NK-92 treated with Interleukin-12 subunit alpha and Interleukin-12 subunit beta, amount 100 ng/mL, for 24 hours (cell line): ENCODE data around the gene MESD.
A peak's percentile ranks its signal among the peaks of the same experiment; 100 is the strongest.

Source experiments
- DNase-seq: peaks from one replicate; lab custom pipeline; 2025; lab: John Stamatoyannopoulos, UW

The MESD gene

DNA sequence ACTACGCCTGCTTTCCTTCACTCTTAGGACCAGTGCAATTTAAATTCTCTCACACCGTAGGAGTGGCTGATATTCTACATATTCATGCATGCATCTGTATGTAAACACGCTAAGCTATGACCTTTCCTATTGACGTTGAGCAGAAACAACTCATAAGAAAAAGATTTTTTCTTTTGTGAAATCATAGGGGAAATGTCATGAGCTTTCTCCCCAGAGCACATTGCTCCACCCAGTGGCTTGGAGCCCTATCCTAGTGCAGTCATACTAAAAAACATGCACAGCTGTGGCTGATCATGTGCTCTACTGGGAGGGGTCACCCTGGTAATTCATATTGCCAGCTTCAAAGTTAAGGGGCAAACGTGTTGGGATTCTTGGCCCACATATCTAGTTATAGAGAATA, 1.8 kb upstream of the MESD start:
- DNase-seq: no peak

DNA sequence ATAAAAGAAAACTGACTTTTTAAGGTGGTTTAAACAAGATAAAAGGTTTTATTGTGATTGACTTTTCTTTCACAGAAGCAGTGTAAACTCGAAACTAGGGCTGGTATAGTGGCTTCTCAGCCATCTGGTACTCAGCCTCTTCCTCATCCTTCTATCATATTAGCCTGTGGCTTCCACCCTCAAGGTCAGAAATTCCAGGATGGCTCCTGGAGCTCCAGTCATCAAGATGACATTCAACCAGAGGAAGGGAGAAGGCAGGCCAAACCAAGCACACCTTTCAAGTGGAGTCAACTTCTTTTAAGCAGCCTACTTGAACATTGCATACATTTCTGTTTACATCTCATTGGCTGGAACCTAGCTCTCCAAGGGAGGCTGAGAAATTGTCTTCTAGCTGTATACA, 1.3 kb upstream of the MESD start:
- no peak for DNase-seq

DNA sequence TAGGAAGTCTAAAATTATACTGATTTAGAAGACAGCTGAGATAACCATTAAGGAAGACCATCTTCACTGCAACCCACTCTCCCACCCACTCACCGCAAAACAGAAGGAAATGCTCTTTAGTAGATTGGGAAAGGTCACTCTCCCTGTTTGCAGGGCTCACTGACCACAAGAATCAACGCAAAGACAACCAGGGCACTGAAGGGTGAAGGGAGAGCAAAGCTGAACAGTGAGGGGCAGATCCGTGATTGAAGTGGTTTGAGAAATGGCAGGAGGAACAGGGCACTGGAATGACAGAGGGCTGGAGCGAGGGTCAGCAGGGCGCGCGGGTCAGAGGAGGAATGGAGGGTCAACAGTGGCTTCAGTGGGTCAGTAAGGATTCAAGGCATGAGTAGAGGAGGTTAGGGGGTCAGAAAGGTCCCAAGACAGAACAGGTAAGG, 520 bp downstream of the MESD start:
- DNase-seq: no peak

- no peak for DNase-seq
These were observed 1.3 kb downstream of the MESD start for GRCh38 chr15:80988148-80988796.

GRCh38 chr15:80986487-80986886, 3.1 kb downstream of the MESD start:
- DNase-seq: no peak

GRCh38 chr15:80985981-80986380, 3.6 kb downstream of the MESD start:
- no peak for DNase-seq

GRCh38 chr15:80984856-80985255, 4.8 kb downstream of the MESD start:
- DNase-seq: no peak

DNA sequence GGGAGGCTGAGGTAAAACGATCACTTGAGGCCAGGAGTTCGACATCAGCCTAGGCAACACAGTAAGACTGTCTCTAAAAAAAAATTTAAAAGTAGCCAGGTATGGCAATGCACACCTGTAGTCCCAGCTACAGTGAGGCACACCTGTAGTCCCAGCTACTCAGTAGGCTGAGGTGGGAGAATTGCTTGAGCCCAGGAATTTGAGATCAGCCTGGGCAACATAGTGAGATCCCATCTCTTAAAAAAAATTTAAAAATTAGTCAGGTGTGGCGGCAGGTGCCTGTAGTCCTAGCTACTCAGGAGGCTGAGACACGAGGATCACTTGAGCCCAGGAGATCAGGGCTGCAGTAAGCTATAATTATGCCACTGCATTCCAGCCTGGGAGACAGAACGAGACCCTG, 6.8 kb downstream of the MESD start:
- no peak for DNase-seq

DNA sequence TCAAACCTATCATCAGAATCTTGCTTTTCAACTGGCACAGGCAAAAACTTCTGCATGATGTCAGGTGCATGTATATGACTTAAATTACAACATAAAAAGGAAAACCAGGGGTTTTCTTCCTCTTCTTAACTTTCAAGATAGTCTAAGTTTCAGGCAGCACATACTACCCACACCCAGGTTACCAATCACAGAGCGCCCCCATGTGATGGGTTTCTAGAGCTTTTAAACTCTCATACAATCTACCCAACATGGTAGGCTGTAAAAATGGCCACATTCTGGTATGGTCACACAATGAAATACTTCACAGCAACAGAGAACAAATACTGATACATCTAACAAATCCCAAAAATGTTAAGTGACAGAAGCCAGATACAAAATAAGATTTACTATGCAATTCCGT, 7.4 kb downstream of the MESD start:
- no peak for DNase-seq

DNA sequence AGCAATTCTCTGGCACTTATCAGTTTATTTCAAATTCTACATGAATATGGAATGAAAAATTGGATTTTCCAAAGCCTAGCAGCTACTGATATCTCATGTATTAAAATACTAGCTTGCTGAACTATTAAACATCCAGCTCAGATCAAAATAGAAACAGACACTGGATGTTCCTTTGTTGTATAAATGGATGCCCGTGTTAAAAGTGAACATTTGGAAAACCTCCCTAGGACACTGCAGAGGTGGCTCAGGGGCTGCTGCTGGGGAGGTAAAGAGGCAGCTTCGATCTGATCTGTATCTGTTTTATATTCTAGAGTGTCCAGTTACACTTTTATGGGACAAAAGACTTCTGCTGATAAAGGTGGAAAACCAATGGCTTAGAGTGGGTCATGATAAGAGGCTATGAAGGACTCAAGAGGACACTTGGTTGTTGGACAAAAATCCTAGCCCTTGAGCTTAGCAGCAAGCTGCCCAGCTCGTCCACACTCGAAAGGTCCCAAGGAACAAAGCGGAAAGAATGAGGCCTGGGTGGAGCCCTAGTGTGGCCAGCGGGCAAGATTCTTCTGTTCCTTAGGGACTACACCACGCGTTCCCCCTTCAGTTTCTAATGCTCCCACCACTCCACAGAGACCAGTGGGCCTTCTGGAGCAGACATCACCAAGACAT, 9.9 kb downstream of the MESD start:
- DNase-seq: no peak

DNA sequence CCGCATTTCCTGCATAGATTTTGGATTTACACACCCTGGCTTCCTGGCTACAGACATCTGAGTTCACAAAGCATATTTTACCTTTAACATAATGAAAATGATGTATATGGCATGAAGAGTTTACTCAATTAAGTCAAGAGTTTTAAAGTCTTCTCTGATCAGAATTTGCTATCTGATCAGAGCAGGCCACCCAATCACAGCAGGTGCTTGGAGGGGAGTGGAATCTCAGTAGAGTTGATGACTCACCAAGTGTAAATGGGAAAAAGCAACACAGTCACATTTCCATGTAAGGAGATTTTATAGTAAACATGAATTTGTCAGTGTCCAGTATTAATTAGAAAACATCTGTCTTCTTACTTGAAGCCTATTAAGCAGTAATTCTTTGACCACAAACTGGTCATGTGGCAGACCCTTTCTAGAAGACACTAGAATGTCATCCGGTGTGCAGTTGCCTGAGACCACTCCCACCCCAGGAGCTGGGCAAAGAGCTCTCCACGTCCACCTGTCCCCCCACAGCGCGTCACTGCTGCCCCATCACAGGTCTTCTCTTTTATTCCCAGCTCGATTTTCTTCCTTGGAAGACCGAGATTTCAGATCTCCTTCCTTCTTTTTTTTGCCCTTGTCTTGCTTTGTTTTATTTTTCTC, 10.8 kb downstream of the MESD start:
- no peak for DNase-seq

DNA sequence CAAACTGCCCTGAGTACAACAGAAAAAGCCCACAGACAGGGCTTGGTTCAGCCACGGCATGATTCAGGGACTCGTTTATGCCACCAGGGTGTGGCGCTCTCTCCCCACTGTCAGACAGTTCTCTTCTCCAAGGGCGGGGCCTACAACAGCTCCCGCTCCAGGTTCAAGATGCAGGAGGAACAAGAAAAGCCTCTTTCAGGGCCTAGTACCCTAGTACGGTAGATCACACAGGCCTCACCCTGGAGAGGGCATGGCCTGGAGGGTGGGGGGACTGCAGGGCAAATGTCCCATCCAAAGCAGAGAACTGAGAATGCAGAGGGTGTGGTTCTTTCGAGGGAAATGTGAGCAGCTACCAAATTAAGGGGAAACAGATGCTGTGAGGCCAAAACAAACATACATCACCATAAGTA, 12.0 kb downstream of the MESD start:
- no peak for DNase-seq

GRCh38 chr15:80976851-80977250, 12.8 kb downstream of the MESD start:
- no peak for DNase-seq

GRCh38 chr15:80974914-80975313, 14.7 kb downstream of the MESD start:
- DNase-seq: peak; percentile 9

DNA sequence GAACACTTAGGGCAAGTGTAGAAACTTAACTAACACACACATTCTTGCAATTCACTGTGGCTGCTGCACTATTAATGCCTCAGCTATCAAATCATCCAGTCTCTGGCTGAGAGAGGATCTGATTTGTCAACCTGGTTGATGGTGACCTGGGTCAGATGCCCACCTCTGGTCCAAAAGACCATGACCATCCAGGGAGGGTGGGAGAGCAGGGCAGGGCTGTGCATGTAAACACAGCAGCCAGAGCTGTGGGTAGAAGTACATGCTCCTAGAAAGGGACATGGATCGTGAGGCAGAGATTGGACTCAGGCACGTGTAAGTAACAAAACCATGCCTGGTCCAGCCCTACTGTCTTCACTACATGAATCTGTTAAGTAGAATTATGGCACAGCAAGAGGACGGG, 17.3 kb downstream of the MESD start:
- no peak for DNase-seq

DNA sequence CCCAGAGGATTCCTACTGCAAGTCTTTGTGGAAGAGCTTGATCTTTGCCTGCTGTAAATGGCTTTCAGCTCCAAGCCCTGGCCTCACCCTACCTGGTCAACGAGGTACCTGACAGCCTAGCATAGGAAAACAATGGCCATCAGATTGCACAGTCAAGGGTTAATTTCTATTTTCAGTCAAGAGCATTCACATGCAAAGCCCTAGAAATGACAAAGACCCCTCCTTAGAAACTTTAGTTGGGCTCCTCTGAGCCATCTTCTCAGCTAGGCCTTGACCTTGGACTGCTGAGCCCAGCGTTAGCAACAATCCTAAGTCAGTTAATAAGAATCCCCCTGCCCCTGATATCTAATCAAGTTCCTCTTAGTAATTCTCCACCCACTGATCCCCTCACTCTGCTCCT, 18.5 kb downstream of the MESD start:
- DNase-seq: no peak

- DNase-seq: no peak
These were observed 19.0 kb downstream of the MESD start for GRCh38 chr15:80970658-80971057.

- peak; percentile 36 for DNase-seq
These were observed 19.5 kb downstream of the MESD start for GRCh38 chr15:80970018-80970657.

GRCh38 chr15:80969316-80969715, 20.3 kb downstream of the MESD start:
- DNase-seq: no peak

DNA sequence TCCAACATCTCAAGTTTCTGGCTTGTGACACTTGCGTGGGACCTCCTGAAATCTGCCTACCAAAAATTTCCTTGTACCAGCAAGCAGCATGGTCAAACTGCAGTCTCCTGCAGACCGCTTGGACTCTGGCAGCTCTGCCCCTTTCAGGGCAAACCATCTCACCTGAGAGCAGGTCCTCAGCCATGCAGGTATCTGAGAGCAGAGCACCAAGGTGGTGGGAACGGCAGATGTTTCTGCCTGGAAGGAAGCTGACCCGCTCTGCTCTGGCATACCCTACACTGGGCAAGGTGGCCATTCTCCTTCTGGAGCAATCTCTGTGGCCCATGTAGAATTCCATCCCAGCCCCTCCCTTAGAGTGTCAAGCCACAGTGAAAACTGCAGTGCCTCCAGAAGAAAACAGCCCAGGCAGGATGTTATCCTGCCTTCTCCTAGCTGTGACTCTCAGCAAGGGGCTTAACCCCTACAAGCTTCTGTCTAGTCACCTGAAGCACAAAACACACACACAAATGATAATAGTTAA, 21.6 kb downstream of the MESD start:
- DNase-seq: no peak

DNA sequence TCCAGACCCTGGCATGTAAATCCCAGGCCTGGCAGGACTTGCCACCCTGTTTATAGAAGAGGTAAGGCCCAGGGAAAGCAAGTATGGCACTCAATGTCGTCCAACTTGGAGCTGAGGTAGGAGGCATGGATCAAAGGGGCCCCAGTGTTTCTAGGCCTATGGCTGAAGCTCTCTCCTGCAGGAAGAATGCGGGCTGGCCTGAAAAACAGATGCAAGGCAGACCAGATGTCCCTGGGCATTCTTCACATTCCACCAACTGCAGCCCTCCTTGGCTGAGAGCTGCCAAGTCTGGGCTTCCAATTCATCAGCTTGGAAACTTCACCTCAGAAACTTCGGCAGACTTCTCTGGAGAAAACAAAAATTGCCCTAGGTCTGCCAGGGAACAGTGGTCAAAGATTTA, 22.2 kb downstream of the MESD start:
- no peak for DNase-seq

DNA sequence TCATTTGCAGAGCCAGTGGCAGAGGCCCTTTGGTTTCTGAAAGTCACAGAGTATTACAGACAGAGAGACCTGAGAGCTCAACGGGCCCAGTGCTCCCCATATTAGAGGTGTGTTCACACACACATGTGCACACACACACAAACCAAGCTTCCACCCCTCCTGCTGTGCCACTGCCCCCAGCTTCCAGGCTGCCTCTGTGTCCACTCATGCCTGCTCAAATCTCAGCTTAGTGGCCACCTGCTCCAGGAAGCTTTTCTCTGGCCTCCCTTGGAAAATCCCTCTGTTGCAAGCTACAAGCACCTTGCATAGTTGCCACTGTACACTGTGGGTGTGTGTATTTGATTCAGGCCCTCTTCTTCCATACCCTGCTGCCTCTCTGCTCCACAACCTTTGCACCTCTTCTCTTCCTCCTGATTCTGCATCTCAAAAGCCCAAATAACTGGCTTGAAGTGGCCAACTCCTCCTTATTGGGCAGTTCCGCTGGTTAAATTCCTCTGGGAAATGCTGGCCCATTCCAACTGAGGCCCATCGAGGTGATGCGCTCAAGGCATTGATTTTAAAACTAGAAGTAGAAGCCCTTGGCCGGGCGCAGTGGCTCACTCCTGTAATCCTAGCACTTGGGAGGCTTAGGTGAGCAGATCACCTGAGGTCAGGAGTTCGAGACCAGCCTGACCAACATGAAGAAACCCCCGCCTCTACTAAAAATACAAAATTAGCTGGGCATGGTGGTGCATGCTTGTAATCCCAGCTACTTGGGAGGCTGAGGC, 23.0 kb downstream of the MESD start:
- DNase-seq: no peak
